Measurements from ENCODE around the gene MTMR1.

The MTMR1 gene

DNA sequence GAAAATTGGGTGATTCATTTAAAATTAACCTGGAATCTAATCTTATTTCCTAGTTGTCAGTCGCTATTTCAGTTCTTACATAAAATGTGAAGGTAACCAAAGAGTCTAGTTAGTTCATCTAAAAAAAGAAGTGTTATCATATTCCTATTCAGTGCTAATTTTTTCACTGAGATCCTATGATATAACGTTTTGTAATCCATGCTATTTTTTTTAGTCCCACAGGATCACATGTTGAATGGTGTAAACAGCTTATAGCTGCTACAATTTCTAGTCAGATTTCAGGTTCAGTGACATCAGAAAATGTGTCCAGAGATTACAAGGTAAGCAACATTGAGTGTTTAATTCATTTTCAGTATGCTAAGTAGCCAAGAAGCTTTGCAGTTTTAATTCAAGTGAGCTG lies 5.8 kb downstream of the MTMR1 start:
- peaks cover 63% of the 10 kb centered on the region for H3K36me3 ChIP-seq (ENCODE audit: control insufficient read depth, low read length)
- peaks cover 37% of the 10 kb centered on the region for H3K4me1 ChIP-seq (ENCODE audit: control insufficient read depth, low read length)
- peaks cover 72% of the 10 kb centered on the region for H3K79me2 ChIP-seq (ENCODE audit: control insufficient read depth, low read length)
- TF ChIP-seq EZH2phosphoT487 (IDR thresholded peaks at IDR 0.05; ENCODE audit: borderline replicate concordance, low read length): no peak
- TF ChIP-seq, protein P1, sequence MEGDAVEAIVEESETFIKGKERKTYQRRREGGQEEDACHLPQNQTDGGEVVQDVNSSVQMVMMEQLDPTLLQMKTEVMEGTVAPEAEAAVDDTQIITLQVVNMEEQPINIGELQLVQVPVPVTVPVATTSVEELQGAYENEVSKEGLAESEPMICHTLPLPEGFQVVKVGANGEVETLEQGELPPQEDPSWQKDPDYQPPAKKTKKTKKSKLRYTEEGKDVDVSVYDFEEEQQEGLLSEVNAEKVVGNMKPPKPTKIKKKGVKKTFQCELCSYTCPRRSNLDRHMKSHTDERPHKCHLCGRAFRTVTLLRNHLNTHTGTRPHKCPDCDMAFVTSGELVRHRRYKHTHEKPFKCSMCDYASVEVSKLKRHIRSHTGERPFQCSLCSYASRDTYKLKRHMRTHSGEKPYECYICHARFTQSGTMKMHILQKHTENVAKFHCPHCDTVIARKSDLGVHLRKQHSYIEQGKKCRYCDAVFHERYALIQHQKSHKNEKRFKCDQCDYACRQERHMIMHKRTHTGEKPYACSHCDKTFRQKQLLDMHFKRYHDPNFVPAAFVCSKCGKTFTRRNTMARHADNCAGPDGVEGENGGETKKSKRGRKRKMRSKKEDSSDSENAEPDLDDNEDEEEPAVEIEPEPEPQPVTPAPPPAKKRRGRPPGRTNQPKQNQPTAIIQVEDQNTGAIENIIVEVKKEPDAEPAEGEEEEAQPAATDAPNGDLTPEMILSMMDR (IDR thresholded peaks at IDR 0.05; ENCODE audit: low read depth, low read length, poor library complexity, severe bottlenecking): no peak
- H3K9me3 ChIP-seq (ENCODE audit: control insufficient read depth, insufficient read depth, low read length): no peaks in the 10 kb centered on the region
- no peaks in the 10 kb centered on the region for H3K9me2 ChIP-seq (replicated peaks; ENCODE audit: control insufficient read depth, low read length)
- no peak overlapping the region for H3K27ac ChIP-seq (ENCODE audit: low read depth, low read length)
- no peaks in the 10 kb centered on the region for H3K27me3 ChIP-seq (ENCODE audit: control insufficient read depth, low read length)
- H3K4me3 ChIP-seq (ENCODE audit: low read length): no peak overlapping the region
- no peaks in the 10 kb centered on the region for H4K20me1 ChIP-seq (ENCODE audit: control insufficient read depth, insufficient read depth, low read depth, low read length)
- H3F3A ChIP-seq (ENCODE audit: control insufficient read depth, insufficient read depth): peaks cover 6% of the 10 kb centered on the region
- H3K4me2 ChIP-seq (ENCODE audit: low read length): no peak overlapping the region

DNA sequence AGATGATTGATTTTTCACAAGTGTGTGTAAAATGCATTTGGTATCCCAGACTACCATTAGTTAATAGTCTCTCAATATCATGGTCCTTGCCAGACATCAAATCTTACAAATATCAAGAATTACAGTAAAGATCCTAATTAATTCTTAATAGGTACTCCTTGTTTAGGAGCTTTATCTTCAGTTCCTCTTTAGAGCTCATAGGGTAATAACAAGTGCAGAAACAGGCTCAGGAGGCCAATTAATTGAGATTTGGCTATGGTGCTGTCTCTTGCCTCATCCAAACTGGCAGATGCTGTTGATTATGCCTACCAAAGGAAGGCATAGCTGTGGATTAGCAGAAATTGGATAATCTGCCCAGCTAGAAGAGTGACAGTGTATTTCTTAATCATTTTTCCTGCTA lies 6.9 kb downstream of the MTMR1 start:
- Histone ChIP-seq H3K9me3 (ENCODE audit: control insufficient read depth, insufficient read depth, low read length) (no peaks in the 10 kb centered on the region), H3K27me3 (ENCODE audit: control insufficient read depth, low read length) (no peaks in the 10 kb centered on the region), H3K36me3 (ENCODE audit: control insufficient read depth, low read length) (peaks cover 58% of the 10 kb centered on the region), H3K79me2 (ENCODE audit: control insufficient read depth, low read length) (peaks cover 61% of the 10 kb centered on the region), H3K4me1 (ENCODE audit: control insufficient read depth, low read length) (peaks cover 27% of the 10 kb centered on the region), H3F3A (ENCODE audit: control insufficient read depth, insufficient read depth) (no peaks in the 10 kb centered on the region), H4K20me1 (ENCODE audit: control insufficient read depth, insufficient read depth, low read depth, low read length) (no peaks in the 10 kb centered on the region), H3K4me3 (ENCODE audit: low read length) (no peak overlapping the region), H3K4me2 (ENCODE audit: low read length) (no peak overlapping the region), H3K9me2 (replicated peaks; ENCODE audit: control insufficient read depth, low read length) (no peaks in the 10 kb centered on the region), H3K27ac (ENCODE audit: low read depth, low read length) (no peak overlapping the region)
- TF ChIP-seq, protein P1 (IDR thresholded peaks at IDR 0.05; ENCODE audit: low read depth, low read length, poor library complexity, severe bottlenecking): no peak
- no peak for TF ChIP-seq EZH2phosphoT487 (IDR thresholded peaks at IDR 0.05; ENCODE audit: borderline replicate concordance, low read length)

DNA sequence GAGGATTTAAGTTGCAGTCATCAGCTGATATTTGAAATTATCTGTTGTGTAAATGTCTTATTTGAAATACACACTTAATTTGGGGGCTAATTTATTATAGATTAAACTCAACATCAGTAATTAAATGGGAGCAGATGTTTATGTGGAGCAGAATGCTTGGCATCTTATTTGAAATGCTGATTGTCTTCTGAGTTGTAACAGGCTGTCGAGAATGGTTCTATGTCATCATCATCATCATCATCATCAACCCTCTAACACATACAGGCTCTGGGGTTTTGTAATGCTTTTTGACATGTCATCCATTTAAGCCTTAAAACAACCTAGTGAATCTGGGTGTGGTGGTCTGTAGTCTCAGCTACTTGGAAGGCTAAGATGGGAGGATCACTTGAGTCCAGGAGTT lies 8.2 kb downstream of the MTMR1 start:
- Histone ChIP-seq H3K4me1 (ENCODE audit: control insufficient read depth, low read length) (peaks cover 14% of the 10 kb centered on the region), H3K4me2 (ENCODE audit: low read length) (no peak overlapping the region), H3K9me3 (ENCODE audit: control insufficient read depth, insufficient read depth, low read length) (no peaks in the 10 kb centered on the region), H3K36me3 (ENCODE audit: control insufficient read depth, low read length) (peaks cover 55% of the 10 kb centered on the region), H3F3A (ENCODE audit: control insufficient read depth, insufficient read depth) (no peaks in the 10 kb centered on the region), H3K27ac (ENCODE audit: low read depth, low read length) (no peak overlapping the region), H3K27me3 (ENCODE audit: control insufficient read depth, low read length) (no peaks in the 10 kb centered on the region), H4K20me1 (ENCODE audit: control insufficient read depth, insufficient read depth, low read depth, low read length) (no peaks in the 10 kb centered on the region), H3K9me2 (replicated peaks; ENCODE audit: control insufficient read depth, low read length) (no peaks in the 10 kb centered on the region), H3K79me2 (ENCODE audit: control insufficient read depth, low read length) (peaks cover 48% of the 10 kb centered on the region), H3K4me3 (ENCODE audit: low read length) (no peak overlapping the region)
- TF ChIP-seq EZH2phosphoT487 (IDR thresholded peaks at IDR 0.05; ENCODE audit: borderline replicate concordance, low read length): no peak
- TF ChIP-seq, protein P1 (IDR thresholded peaks at IDR 0.05; ENCODE audit: low read depth, low read length, poor library complexity, severe bottlenecking): no peak
